ENCODE measurements around the gene ZNHIT1.
"Not testable (repeated sequence)": the region's sequence is repeated elsewhere in the genome, so short reads cannot be mapped to it uniquely, and the experiment has no call there.

Gene ZNHIT1

GRCh38 chr7:101201695-101202602 lies 16.0 kb upstream of the ZNHIT1 start:
- H3K4me3 ChIP-seq (ENCODE audit: low read depth in 1 of 2, low read length in 1 of 2) = no peak overlapping the region
- no peak for TF ChIP-seq CTCF (IDR thresholded peaks at IDR 0.05)
- no peak overlapping the region for H3K27ac ChIP-seq

GRCh38 chr7:101202603-101202918 lies 15.4 kb upstream of the ZNHIT1 start:
- Histone ChIP-seq H3K27me3 (peaks cover 68% of the 10 kb centered on the region), H3K9me3 (no peaks in the 10 kb centered on the region), H3K4me3 (ENCODE audit: low read depth in 1 of 2, low read length in 1 of 2) (no peak overlapping the region), H3K4me1 (ENCODE audit: control insufficient read depth in 1 of 2, insufficient read depth in 1 of 2, low read depth in 1 of 2, low read length in 1 of 2) (peaks cover 9 to 25% of the 10 kb centered on the region in 2 experiments), H3K36me3 (peaks cover 15% of the 10 kb centered on the region), H3K27ac (no peak overlapping the region)
- no peak for TF ChIP-seq CTCF (IDR thresholded peaks at IDR 0.05)

More at GRCh38 chr7:101201695-101202602, 16.0 kb upstream of the ZNHIT1 start:
- Histone ChIP-seq H3K9me3 (no peaks in the 10 kb centered on the region), H3K4me1 (ENCODE audit: control insufficient read depth in 1 of 2, insufficient read depth in 1 of 2, low read depth in 1 of 2, low read length in 1 of 2) (peaks cover 9 to 25% of the 10 kb centered on the region in 2 experiments), H3K27me3 (peaks cover 73% of the 10 kb centered on the region), H3K36me3 (peaks cover 12% of the 10 kb centered on the region)

- Histone ChIP-seq H3K36me3 (peaks cover 27% of the 10 kb centered on the region), H3K27me3 (peaks cover 53% of the 10 kb centered on the region), H3K4me1 (ENCODE audit: control insufficient read depth in 1 of 2, insufficient read depth in 1 of 2, low read depth in 1 of 2, low read length in 1 of 2) (peaks cover 9 to 25% of the 10 kb centered on the region in 2 experiments), H3K27ac (peak overlapping the region; percentile 46)
- H3K4me3 ChIP-seq (ENCODE audit: low read depth in 1 of 2, low read length in 1 of 2); H3K9me3 ChIP-seq: not testable (repeated sequence)
Measured at GRCh38 chr7:101203740-101204738, 13.9 kb upstream of the ZNHIT1 start.

- H3K4me3 ChIP-seq (ENCODE audit: low read depth in 1 of 2, low read length in 1 of 2) = no peak overlapping the region
- H3K4me1 ChIP-seq (ENCODE audit: control insufficient read depth in 1 of 2, insufficient read depth in 1 of 2, low read depth in 1 of 2, low read length in 1 of 2) = peaks cover 9 to 25% of the 10 kb centered on the region in 2 experiments
- peaks cover 33% of the 10 kb centered on the region for H3K27me3 ChIP-seq
- H3K9me3 ChIP-seq = no peaks in the 10 kb centered on the region
- TF ChIP-seq CTCF (IDR thresholded peaks at IDR 0.05) = no peak
- no peak overlapping the region for H3K27ac ChIP-seq
- peaks cover 43% of the 10 kb centered on the region for H3K36me3 ChIP-seq
Measured at GRCh38 chr7:101205901-101206664, 11.9 kb upstream of the ZNHIT1 start.

- Histone ChIP-seq H3K4me1 (ENCODE audit: control insufficient read depth in 1 of 2, insufficient read depth in 1 of 2, low read depth in 1 of 2, low read length in 1 of 2) (peaks cover 9 to 23% of the 10 kb centered on the region in 2 experiments), H3K36me3 (peaks cover 49% of the 10 kb centered on the region), H3K27ac (no peak overlapping the region), H3K9me3 (no peaks in the 10 kb centered on the region), H3K4me3 (ENCODE audit: low read depth in 1 of 2, low read length in 1 of 2) (no peak overlapping the region), H3K27me3 (peaks cover 27% of the 10 kb centered on the region)
- no peak for TF ChIP-seq CTCF (IDR thresholded peaks at IDR 0.05)
Measured at GRCh38 chr7:101206665-101207042, 11.3 kb upstream of the ZNHIT1 start.
